Prostate gland (tissue), 2 donors: ENCODE measurements around the gene FBXL4.

Experiments
- CTCF ChIP-seq, 4 experiments: fragments of 200-600 bp in 2 of 4; fragments of 450-650 bp in 2 of 4; sonication (generic) in 2 of 4; IDR thresholded peaks; 1 replicate in 3 of 4; 2 replicates in 1 of 4; pipeline ENCODE4 v1.5.1; 2016 to 2019; ENCODE audit warnings: antibody characterized with exemption in 4 of 4, mild to moderate bottlenecking in 2 of 4, moderate library complexity in 2 of 4
- POLR2A ChIP-seq: fragments of 450-650 bp; IDR thresholded peaks from one replicate; pipeline ENCODE4 v1.6.1; 2016; ENCODE audit warnings: antibody characterized with exemption, mild to moderate bottlenecking
- POLR2AphosphoS5 ChIP-seq: sonication (generic); formaldehyde crosslinking; IDR thresholded peaks from one replicate; pipeline ENCODE4 v1.6.1; 2017; ENCODE audit warnings: antibody characterized with exemption

GRCh38 chr6:98894810-98895209, 52.9 kb downstream of the FBXL4 start:
- TF ChIP-seq CTCF (IDR thresholded peaks at IDR 0.05) (no peak), POLR2A (no peak), POLR2AphosphoS5 (no peak)
